ENCODE data around the gene XPNPEP1. TPM values are rescaled to one million over a fixed set of nuclear protein-coding genes. Genes with fewer than 3 reads are reported as not detected.

Gene XPNPEP1
- polyA plus RNA-seq, 1 of the 3 experiments (the other 2 are of a cell fraction), result 167 TPM

GRCh38 chr10:109904397-109904796, 18.9 kb downstream of the XPNPEP1 start:
- POLR2A ChIA-PET, result no interaction called here
- H3K9ac ChIP-seq, result no peak overlapping the region
- peaks cover 18 to 19% of the 10 kb centered on the region in 2 experiments for H3K36me3 ChIP-seq (replicated peaks in 1 of 2; ENCODE audit: control insufficient read depth in 1 of 2, insufficient read depth in 2 of 2, low read length in 1 of 2)
- no peaks in the 10 kb centered on the region for H3K27me3 ChIP-seq (ENCODE audit: insufficient read depth)
- CTCF ChIA-PET, result interaction anchor here (1.1 to 5.3 kb wide), 2 partner anchors 9 to 20 kb away, joined by 3 to 17 read pairs; no protein-coding TSS in a partner anchor
- no peak for DNase-seq
- 98% methylated on average over 2 of the region's 2 CpGs for WGBS (ENCODE audit: low lambda C conversion rate)
- H3K4me2 ChIP-seq, result no peak overlapping the region
- no peaks in the 10 kb centered on the region for H3K9me3 ChIP-seq
- H3K27ac ChIP-seq (ENCODE audit: low read depth in 2 of 2, low read length in 1 of 2), result no peak overlapping the region
- TF ChIP-seq MXI1 (IDR thresholded peaks at IDR 0.05; ENCODE audit: low read depth, low read length) (no peak), NFIC (IDR thresholded peaks at IDR 0.05; ENCODE audit: borderline replicate concordance) (no peak), FOSL2 (IDR thresholded peaks at IDR 0.05; ENCODE audit: borderline replicate concordance, low read depth) (no peak), FOXM1 (IDR thresholded peaks at IDR 0.05; ENCODE audit: low read depth) (no peak), GABPA (IDR thresholded peaks at IDR 0.05; ENCODE audit: low read depth) (no peak), EZH2phosphoT487 (IDR thresholded peaks at IDR 0.05; ENCODE audit: borderline replicate concordance, low read depth) (no peak), ELF1 (IDR thresholded peaks at IDR 0.05) (no peak), CTCF (IDR thresholded peaks at IDR 0.05) (no peak), CHD2 (IDR thresholded peaks at IDR 0.05; ENCODE audit: low read length, partially characterized antibody) (no peak), FOXJ3 (CRISPR knock-in tag; IDR thresholded peaks at IDR 0.05) (no peak), MAX (IDR thresholded peaks at IDR 0.05; ENCODE audit: low read depth) (no peak), JUND (IDR thresholded peaks at IDR 0.05) (no peak), REST (IDR thresholded peaks at IDR 0.05; ENCODE audit: low read depth, low read length) (no peak), PBX3 (IDR thresholded peaks at IDR 0.05) (no peak), TCF12 (IDR thresholded peaks at IDR 0.05) (no peak), TAF1 (IDR thresholded peaks at IDR 0.05; ENCODE audit: borderline replicate concordance, low read depth, low read length) (no peak)
- TF ChIP-seq, protein P1, sequence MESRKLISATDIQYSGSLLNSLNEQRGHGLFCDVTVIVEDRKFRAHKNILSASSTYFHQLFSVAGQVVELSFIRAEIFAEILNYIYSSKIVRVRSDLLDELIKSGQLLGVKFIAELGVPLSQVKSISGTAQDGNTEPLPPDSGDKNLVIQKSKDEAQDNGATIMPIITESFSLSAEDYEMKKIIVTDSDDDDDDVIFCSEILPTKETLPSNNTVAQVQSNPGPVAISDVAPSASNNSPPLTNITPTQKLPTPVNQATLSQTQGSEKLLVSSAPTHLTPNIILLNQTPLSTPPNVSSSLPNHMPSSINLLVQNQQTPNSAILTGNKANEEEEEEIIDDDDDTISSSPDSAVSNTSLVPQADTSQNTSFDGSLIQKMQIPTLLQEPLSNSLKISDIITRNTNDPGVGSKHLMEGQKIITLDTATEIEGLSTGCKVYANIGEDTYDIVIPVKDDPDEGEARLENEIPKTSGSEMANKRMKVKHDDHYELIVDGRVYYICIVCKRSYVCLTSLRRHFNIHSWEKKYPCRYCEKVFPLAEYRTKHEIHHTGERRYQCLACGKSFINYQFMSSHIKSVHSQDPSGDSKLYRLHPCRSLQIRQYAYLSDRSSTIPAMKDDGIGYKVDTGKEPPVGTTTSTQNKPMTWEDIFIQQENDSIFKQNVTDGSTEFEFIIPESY (IDR thresholded peaks at IDR 0.05; ENCODE audit: borderline replicate concordance, low read depth), result no peak
- no peak overlapping the region for H2AFZ ChIP-seq (ENCODE audit: low read depth)
- no peak overlapping the region for H3K4me3 ChIP-seq (ENCODE audit: low read depth in 2 of 2, low read length in 1 of 2)
- peaks cover 3 to 15% of the 10 kb centered on the region in 2 experiments; a peak in 2 of 4 replicates for H3K4me1 ChIP-seq (ENCODE audit: control insufficient read depth in 1 of 2, insufficient read depth in 2 of 2, low read depth in 1 of 2, low read length in 1 of 2)
- no peaks in the 10 kb centered on the region for H3K9me2 ChIP-seq
- H3F3A ChIP-seq (replicated peaks; ENCODE audit: insufficient read depth), result no peaks in the 10 kb centered on the region
- peaks cover 41% of the 10 kb centered on the region for H3K79me2 ChIP-seq (ENCODE audit: insufficient read depth)
- H4K20me1 ChIP-seq (ENCODE audit: insufficient read depth), result no peaks in the 10 kb centered on the region

Measured in SK-N-SH (cell line).